HG03045 (cell line): ENCODE measurements around the gene AP5B1.

Source experiments
- ATAC-seq: cut with Tn5 transposase; IDR thresholded peaks from one replicate; pipeline ENCODE4 v1.9.1; 2021; ENCODE audit warnings: mild to moderate bottlenecking, moderate library complexity; ENCODE audit not compliant: unreplicated experiment

AP5B1 gene

GRCh38 chr11:65780770-65781151, at the start of gene AP5B1:
Gene AP5B1 (minus strand): TSS chr11:65780976. CDS start chr11:65780591, 385 bp downstream.
- peak; percentile 65 for ATAC-seq

- no peak for ATAC-seq
Measured at GRCh38 chr11:65829459-65829858, 48.7 kb upstream of the AP5B1 start.

- ATAC-seq, result no peak
Measured at GRCh38 chr11:65826984-65827735, 46.4 kb upstream of the AP5B1 start.

- no peak for ATAC-seq
Measured at GRCh38 chr11:65822776-65823528, 42.2 kb upstream of the AP5B1 start.

- ATAC-seq, result no peak
Measured at GRCh38 chr11:65821107-65821506, 40.3 kb upstream of the AP5B1 start.

- ATAC-seq, result peak; percentile 70
Measured at GRCh38 chr11:65817835-65818680, 37.3 kb upstream of the AP5B1 start.

GRCh38 chr11:65817312-65817834, 36.6 kb upstream of the AP5B1 start:
- ATAC-seq, result no peak

GRCh38 chr11:65816696-65817095, 35.9 kb upstream of the AP5B1 start:
- no peak for ATAC-seq

GRCh38 chr11:65814986-65815565, 34.3 kb upstream of the AP5B1 start:
- ATAC-seq, result no peak

GRCh38 chr11:65814131-65814985, 33.6 kb upstream of the AP5B1 start:
- no peak for ATAC-seq

- ATAC-seq, result no peak
Measured at GRCh38 chr11:65811764-65812475, 31.1 kb upstream of the AP5B1 start.

GRCh38 chr11:65810046-65810868, 29.5 kb upstream of the AP5B1 start:
- ATAC-seq, result no peak

- no peak for ATAC-seq
Measured at GRCh38 chr11:65809496-65809895, 28.7 kb upstream of the AP5B1 start.

GRCh38 chr11:65808744-65809341, 28.1 kb upstream of the AP5B1 start:
- ATAC-seq, result no peak

- ATAC-seq, result no peak
Measured at GRCh38 chr11:65806979-65807378, 26.2 kb upstream of the AP5B1 start.

- no peak for ATAC-seq
Measured at GRCh38 chr11:65803797-65804492, 23.2 kb upstream of the AP5B1 start.

- ATAC-seq, result peak; percentile 77
Measured at GRCh38 chr11:65802841-65803240, 22.1 kb upstream of the AP5B1 start.
